Neural progenitor cell (in vitro differentiated cells): ENCODE measurements around the gene ZNF687.

Experiments used
- CTCF ChIP-seq: fragments of 200-600 bp; sonication (generic); IDR thresholded peaks from 2 replicates; pipeline ENCODE4 v1.5.1; 2017; ENCODE audit warnings: antibody characterized with exemption, mild to moderate bottlenecking
- EZH2 ChIP-seq: fragments of 200-600 bp; sonication (generic); IDR thresholded peaks from 2 replicates; pipeline ENCODE4 v1.6.1; 2017; ENCODE audit warnings: antibody characterized with exemption, mild to moderate bottlenecking, moderate library complexity

DNA sequence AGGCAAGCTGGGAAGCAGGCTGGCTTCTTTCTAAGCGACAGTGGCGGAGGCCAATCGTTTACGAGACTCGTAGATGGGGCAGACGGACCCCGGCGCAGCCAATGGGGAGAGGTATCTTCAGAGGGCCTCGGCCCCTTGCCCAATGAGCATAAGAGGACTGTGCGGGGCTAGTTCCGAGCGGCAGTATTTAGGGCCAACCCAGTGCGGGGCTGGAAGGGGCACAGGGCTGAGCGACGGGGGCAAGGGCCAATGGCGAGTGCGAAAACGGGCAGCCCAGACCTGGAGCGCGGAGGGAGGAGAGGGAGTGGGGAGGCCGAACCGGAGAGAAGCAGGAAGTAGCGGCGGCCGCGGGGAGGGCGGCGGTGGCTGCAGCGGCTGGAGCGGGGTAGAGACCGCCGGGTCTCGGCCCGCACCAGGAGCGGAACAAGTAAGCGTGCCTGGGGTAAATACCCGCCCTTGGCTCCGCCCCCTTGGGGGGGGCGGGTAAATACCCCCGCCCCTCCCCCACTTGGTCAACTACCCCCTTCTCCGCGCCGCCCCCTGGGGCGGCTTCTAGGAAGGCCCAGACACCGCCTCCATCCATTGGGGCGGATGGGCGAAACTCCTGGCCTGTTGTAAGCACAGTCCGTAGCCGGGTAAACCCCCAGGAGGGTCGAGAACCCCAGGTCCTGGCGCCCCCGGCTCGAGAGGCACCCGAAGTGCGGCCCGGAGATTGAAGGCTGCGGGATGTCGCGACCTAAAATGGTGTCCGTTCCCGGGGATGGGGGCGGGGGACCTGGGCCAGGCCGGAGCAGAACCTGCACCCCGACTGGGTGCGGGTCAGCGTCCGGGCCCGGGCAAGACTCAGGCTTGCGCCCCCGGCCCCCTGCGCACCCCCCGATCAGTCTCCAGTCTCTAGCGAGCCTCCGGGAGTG, at the start of gene ZNF687:
- TF ChIP-seq CTCF (no peak), EZH2 (no peak)
